Measurements from ENCODE around the gene HELQ.

Gene HELQ

GRCh38 chr4:83490876-83491450 lies 35.3 kb upstream of the HELQ start:
- no peak overlapping the region for H3K27ac ChIP-seq
- H3K4me3 ChIP-seq (ENCODE audit: low read depth, low read length), result no peak overlapping the region
- no peak for DNase-seq
- no peaks in the 10 kb centered on the region for H3K36me3 ChIP-seq
- H3K9me3 ChIP-seq (ENCODE audit: severe bottlenecking), result no peaks in the 10 kb centered on the region
- no peaks in the 10 kb centered on the region for H3K27me3 ChIP-seq (ENCODE audit: insufficient read depth, low read depth, severe bottlenecking)
- TF ChIP-seq CTCF (IDR thresholded peaks at IDR 0.05; ENCODE audit: low read depth, low read length), result peak; percentile 61

- no peaks in the 10 kb centered on the region for H3K36me3 ChIP-seq
- no peaks in the 10 kb centered on the region for H3K27me3 ChIP-seq (ENCODE audit: insufficient read depth, low read depth, severe bottlenecking)
- 0 out of 2 replicates have a peak, but pooled peaks have one; percentile 5 for TF ChIP-seq CTCF (IDR thresholded peaks at IDR 0.05; ENCODE audit: low read depth, low read length)
- no peaks in the 10 kb centered on the region for H3K9me3 ChIP-seq (ENCODE audit: severe bottlenecking)
- H3K27ac ChIP-seq, result no peak overlapping the region
- peak; percentile 21 for DNase-seq
- no peak overlapping the region for H3K4me3 ChIP-seq (ENCODE audit: low read depth, low read length)
Measured at GRCh38 chr4:83489711-83490326, 34.2 kb upstream of the HELQ start.

- Histone ChIP-seq H3K27me3 (ENCODE audit: insufficient read depth, low read depth, severe bottlenecking) (no peaks in the 10 kb centered on the region), H3K9me3 (ENCODE audit: severe bottlenecking) (no peaks in the 10 kb centered on the region), H3K4me3 (ENCODE audit: low read depth, low read length) (no peak overlapping the region), H3K27ac (no peak overlapping the region), H3K36me3 (no peaks in the 10 kb centered on the region)
- DNase-seq, result no peak
- no peak for TF ChIP-seq CTCF (IDR thresholded peaks at IDR 0.05; ENCODE audit: low read depth, low read length)
Measured at GRCh38 chr4:83486457-83487129, 31.0 kb upstream of the HELQ start.

- Histone ChIP-seq H3K9me3 (ENCODE audit: severe bottlenecking) (no peaks in the 10 kb centered on the region), H3K27ac (peak within 1 kb of the TSS; percentile 80), H3K27me3 (ENCODE audit: insufficient read depth, low read depth, severe bottlenecking) (no peaks in the 10 kb centered on the region), H3K36me3 (no peaks in the 10 kb centered on the region), H3K4me3 (ENCODE audit: low read depth, low read length) (peak within 1 kb of the TSS; percentile 59)
- TF ChIP-seq CTCF (IDR thresholded peaks at IDR 0.05; ENCODE audit: low read depth, low read length), result no peak
- DNase-seq, result peak; percentile 94
Measured at GRCh38 chr4:83484500-83485461, 29.2 kb upstream of the HELQ start, which contains the start of gene ABRAXAS1. ABRAXAS1 (minus strand) TSS chr4:83485100; CDS start chr4:83485072, 28 bp downstream.

- no peaks in the 10 kb centered on the region for H3K9me3 ChIP-seq (ENCODE audit: severe bottlenecking)
- H3K4me3 ChIP-seq (ENCODE audit: low read depth, low read length), result no peak overlapping the region
- no peak for DNase-seq
- no peaks in the 10 kb centered on the region for H3K27me3 ChIP-seq (ENCODE audit: insufficient read depth, low read depth, severe bottlenecking)
- no peak overlapping the region for H3K27ac ChIP-seq
- no peaks in the 10 kb centered on the region for H3K36me3 ChIP-seq
- TF ChIP-seq CTCF (IDR thresholded peaks at IDR 0.05; ENCODE audit: low read depth, low read length), result no peak
Measured at GRCh38 chr4:83473966-83474365, 18.3 kb upstream of the HELQ start.

All from WERI-Rb-1 (cell line).